ENCODE data around the gene ENC1. TPM values are rescaled to one million over a fixed set of nuclear protein-coding genes. Genes with fewer than 3 reads are reported as not detected.

ENC1 gene
- total RNA-seq, 1 experiment from 2014 or later = 51.5 TPM

GRCh38 chr5:74617202-74617601 lies 23.3 kb downstream of the ENC1 start:
- H3K27me3 ChIP-seq (ENCODE audit: control insufficient read depth, insufficient read depth, low read length) = no peaks in the 10 kb centered on the region; the same call in 1 of the 2 replicates
- H3K36me3 ChIP-seq (replicated peaks; ENCODE audit: control insufficient read depth, insufficient read depth, low read length) = no peaks in the 10 kb centered on the region
- DNase-seq = no peak
- H3K4me3 ChIP-seq (ENCODE audit: insufficient read depth, low read depth, low read length) = no peak overlapping the region

GRCh38 chr5:74616236-74617146 lies 24.0 kb downstream of the ENC1 start:
- Histone ChIP-seq H3K27me3 (ENCODE audit: control insufficient read depth, insufficient read depth, low read length) (no peaks in the 10 kb centered on the region; the same call in 1 of the 2 replicates), H3K4me3 (ENCODE audit: insufficient read depth, low read depth, low read length) (no peak overlapping the region), H3K36me3 (replicated peaks; ENCODE audit: control insufficient read depth, insufficient read depth, low read length) (no peaks in the 10 kb centered on the region)
- DNase-seq = no peak

- H3K36me3 ChIP-seq (replicated peaks; ENCODE audit: control insufficient read depth, insufficient read depth, low read length) = no peaks in the 10 kb centered on the region
- no peaks in the 10 kb centered on the region for H3K27me3 ChIP-seq (ENCODE audit: control insufficient read depth, insufficient read depth, low read length)
- DNase-seq = no peak
- no peak overlapping the region for H3K4me3 ChIP-seq (ENCODE audit: insufficient read depth, low read depth, low read length)
Measured at GRCh38 chr5:74613283-74613682, 27.2 kb downstream of the ENC1 start.

- no peaks in the 10 kb centered on the region for H3K27me3 ChIP-seq (ENCODE audit: control insufficient read depth, insufficient read depth, low read length)
- no peaks in the 10 kb centered on the region for H3K36me3 ChIP-seq (replicated peaks; ENCODE audit: control insufficient read depth, insufficient read depth, low read length)
- H3K4me3 ChIP-seq (ENCODE audit: insufficient read depth, low read depth, low read length) = no peak overlapping the region
- no peak for DNase-seq
Measured at GRCh38 chr5:74612045-74612444, 28.5 kb downstream of the ENC1 start.

- no peaks in the 10 kb centered on the region for H3K27me3 ChIP-seq (ENCODE audit: control insufficient read depth, insufficient read depth, low read length)
- H3K4me3 ChIP-seq (ENCODE audit: insufficient read depth, low read depth, low read length) = no peak overlapping the region
- no peaks in the 10 kb centered on the region for H3K36me3 ChIP-seq (replicated peaks; ENCODE audit: control insufficient read depth, insufficient read depth, low read length)
- DNase-seq = no peak
Measured at GRCh38 chr5:74608736-74609601, 31.6 kb downstream of the ENC1 start.

GRCh38 chr5:74605759-74606158 lies 34.8 kb downstream of the ENC1 start:
- H3K36me3 ChIP-seq (replicated peaks; ENCODE audit: control insufficient read depth, insufficient read depth, low read length) = no peaks in the 10 kb centered on the region
- no peak overlapping the region for H3K4me3 ChIP-seq (ENCODE audit: insufficient read depth, low read depth, low read length)
- no peaks in the 10 kb centered on the region for H3K27me3 ChIP-seq (ENCODE audit: control insufficient read depth, insufficient read depth, low read length)
- no peak for DNase-seq

- Histone ChIP-seq H3K36me3 (replicated peaks; ENCODE audit: control insufficient read depth, insufficient read depth, low read length) (no peaks in the 10 kb centered on the region), H3K4me3 (ENCODE audit: insufficient read depth, low read depth, low read length) (no peak overlapping the region), H3K27me3 (ENCODE audit: control insufficient read depth, insufficient read depth, low read length) (no peaks in the 10 kb centered on the region)
- no peak for DNase-seq
Measured at GRCh38 chr5:74603376-74603775, 37.2 kb downstream of the ENC1 start.

GRCh38 chr5:74599148-74599547 lies 41.4 kb downstream of the ENC1 start:
- Histone ChIP-seq H3K27me3 (ENCODE audit: control insufficient read depth, insufficient read depth, low read length) (no peaks in the 10 kb centered on the region), H3K4me3 (ENCODE audit: insufficient read depth, low read depth, low read length) (no peak overlapping the region), H3K36me3 (replicated peaks; ENCODE audit: control insufficient read depth, insufficient read depth, low read length) (no peaks in the 10 kb centered on the region)
- no peak for DNase-seq

- Histone ChIP-seq H3K27me3 (ENCODE audit: control insufficient read depth, insufficient read depth, low read length) (no peaks in the 10 kb centered on the region), H3K36me3 (replicated peaks; ENCODE audit: control insufficient read depth, insufficient read depth, low read length) (no peaks in the 10 kb centered on the region), H3K4me3 (ENCODE audit: insufficient read depth, low read depth, low read length) (no peak overlapping the region)
- no peak for DNase-seq
Measured at GRCh38 chr5:74598731-74599130, 41.8 kb downstream of the ENC1 start.

GRCh38 chr5:74596927-74597326 lies 43.6 kb downstream of the ENC1 start:
- Histone ChIP-seq H3K4me3 (ENCODE audit: insufficient read depth, low read depth, low read length) (no peak overlapping the region), H3K36me3 (replicated peaks; ENCODE audit: control insufficient read depth, insufficient read depth, low read length) (no peaks in the 10 kb centered on the region), H3K27me3 (ENCODE audit: control insufficient read depth, insufficient read depth, low read length) (no peaks in the 10 kb centered on the region)
- peak; percentile 41 for DNase-seq

- no peaks in the 10 kb centered on the region for H3K36me3 ChIP-seq (replicated peaks; ENCODE audit: control insufficient read depth, insufficient read depth, low read length)
- DNase-seq = no peak
Measured at GRCh38 chr5:74595143-74595925, 45.2 kb downstream of the ENC1 start.

GRCh38 chr5:74594137-74595040 lies 46.1 kb downstream of the ENC1 start:
- no peaks in the 10 kb centered on the region for H3K27me3 ChIP-seq (ENCODE audit: control insufficient read depth, insufficient read depth, low read length)
- H3K4me3 ChIP-seq (ENCODE audit: insufficient read depth, low read depth, low read length) = no peak overlapping the region
- no peak for DNase-seq
- H3K36me3 ChIP-seq (replicated peaks; ENCODE audit: control insufficient read depth, insufficient read depth, low read length) = no peaks in the 10 kb centered on the region

More at GRCh38 chr5:74595143-74595925, 45.2 kb downstream of the ENC1 start:
- Histone ChIP-seq H3K4me3 (ENCODE audit: insufficient read depth, low read depth, low read length) (no peak overlapping the region), H3K27me3 (ENCODE audit: control insufficient read depth, insufficient read depth, low read length) (no peaks in the 10 kb centered on the region)

GRCh38 chr5:74589204-74590056 lies 51.1 kb downstream of the ENC1 start:
- no peak for DNase-seq

More at GRCh38 chr5:74589204-74590056, 51.1 kb downstream of the ENC1 start:
- Histone ChIP-seq H3K36me3 (replicated peaks; ENCODE audit: control insufficient read depth, insufficient read depth, low read length) (no peaks in the 10 kb centered on the region), H3K27me3 (ENCODE audit: control insufficient read depth, insufficient read depth, low read length) (no peaks in the 10 kb centered on the region), H3K4me3 (ENCODE audit: insufficient read depth, low read depth, low read length) (no peak overlapping the region)

Measured in H7 (cell line).